Astrocyte (in vitro differentiated cells and primary cell): ENCODE data around the gene RETREG3. TPM values are rescaled to one million over a fixed set of nuclear protein-coding genes. Genes with fewer than 3 reads are reported as not detected.

Experiments
- DNase-seq: peaks from one replicate; pipeline ENCODE4 v3.0.0-alpha.2; 2010; ENCODE audit warnings: low read depth
- FAIRE-seq: peaks from 2 replicates; lab custom pipeline; 2011; peaks lifted over from hg19 to GRCh38; lab: Jason Lieb, UNC
- H2AFZ ChIP-seq: 2 replicates; pipeline ENCODE4 v1.6.0; 2012; ENCODE audit warnings: low read depth, low read length, inconsistent platforms
- H3K27ac ChIP-seq: 2 replicates; pipeline ENCODE4 v1.5.1; 2011; ENCODE audit warnings: low read depth, low read length, inconsistent platforms
- H3K27me3 ChIP-seq: 2 replicates; pipeline ENCODE4 v1.6.0; 2011; ENCODE audit warnings: low read length, inconsistent platforms; ENCODE audit not compliant: insufficient read depth
- H3K36me3 ChIP-seq: 2 replicates; pipeline ENCODE4 v1.5.1; 2011; ENCODE audit warnings: low read length, inconsistent platforms; ENCODE audit not compliant: insufficient read depth
- H3K4me1 ChIP-seq: 2 replicates; pipeline ENCODE4 v1.5.1; 2011; ENCODE audit warnings: low read length, inconsistent platforms; ENCODE audit not compliant: insufficient read depth
- H3K4me2 ChIP-seq: 2 replicates; pipeline ENCODE4 v1.6.0; 2012; ENCODE audit warnings: low read length, inconsistent platforms
- H3K4me3 ChIP-seq: 2 replicates; pipeline ENCODE4 v1.5.1; 2011; ENCODE audit warnings: low read depth, mild to moderate bottlenecking, low read length, inconsistent platforms; ENCODE audit not compliant: insufficient read depth
- H3K79me2 ChIP-seq: 2 replicates; pipeline ENCODE4 v1.6.0; 2012; ENCODE audit warnings: mild to moderate bottlenecking, low read length, inconsistent platforms; ENCODE audit not compliant: insufficient read depth
- H3K9ac ChIP-seq: 2 replicates; pipeline ENCODE4 v1.6.0; 2012; ENCODE audit warnings: mild to moderate bottlenecking, low read length, inconsistent platforms
- H3K9me3 ChIP-seq: 2 replicates; pipeline ENCODE4 v1.5.1; 2012; ENCODE audit warnings: low read depth, mild to moderate bottlenecking, low read length, inconsistent platforms; ENCODE audit not compliant: insufficient read depth
- H4K20me1 ChIP-seq: 2 replicates; pipeline ENCODE4 v1.6.0; 2012; ENCODE audit warnings: low read length, inconsistent platforms; ENCODE audit not compliant: insufficient read depth
- H3K27ac Mint-ChIP-seq: one replicate; pipeline ENCODE4 v1.8.0; 2021; ENCODE audit warnings: mild to moderate bottlenecking, mixed read lengths; ENCODE audit not compliant: unreplicated experiment
- H3K27me3 Mint-ChIP-seq: one replicate; pipeline ENCODE4 v1.8.0; 2021; ENCODE audit warnings: low read depth, mixed read lengths; ENCODE audit not compliant: unreplicated experiment
- H3K36me3 Mint-ChIP-seq: one replicate; pipeline ENCODE4 v1.8.0; 2021; ENCODE audit warnings: low read depth, mixed read lengths; ENCODE audit not compliant: unreplicated experiment
- H3K4me1 Mint-ChIP-seq: one replicate; pipeline ENCODE4 v1.8.0; 2021; ENCODE audit warnings: low read depth, mixed read lengths; ENCODE audit not compliant: unreplicated experiment
- H3K4me3 Mint-ChIP-seq: one replicate; pipeline ENCODE4 v1.8.0; 2021; ENCODE audit warnings: mild to moderate bottlenecking, moderate library complexity, mixed read lengths; ENCODE audit not compliant: unreplicated experiment
- H3K9me3 Mint-ChIP-seq: one replicate; pipeline ENCODE4 v1.8.0; 2021; ENCODE audit warnings: mild to moderate bottlenecking, mixed read lengths; ENCODE audit not compliant: unreplicated experiment
- EZH2 ChIP-seq: IDR thresholded peaks from 2 replicates; pipeline ENCODE4 v1.6.1; 2012; ENCODE audit warnings: mild to moderate bottlenecking, low read length, inconsistent platforms; ENCODE audit not compliant: insufficient read depth
- total RNA-seq: library from RNA; stranded (reverse); gene quantifications from 2 replicates; pipeline ENCODE4 v1.2.1, GENCODE V29; 2021
- TF ChIP-seq, protein P1 (sequence below): IDR thresholded peaks from 2 replicates; pipeline ENCODE4 v1.5.1; 2011; ENCODE audit warnings: low read depth, mild to moderate bottlenecking, inconsistent platforms, low read length, moderate library complexity; ENCODE audit not compliant: insufficient read depth

RETREG3 gene
- total RNA-seq, 1 donor from 2014 or later: 54.3 TPM

DNA sequence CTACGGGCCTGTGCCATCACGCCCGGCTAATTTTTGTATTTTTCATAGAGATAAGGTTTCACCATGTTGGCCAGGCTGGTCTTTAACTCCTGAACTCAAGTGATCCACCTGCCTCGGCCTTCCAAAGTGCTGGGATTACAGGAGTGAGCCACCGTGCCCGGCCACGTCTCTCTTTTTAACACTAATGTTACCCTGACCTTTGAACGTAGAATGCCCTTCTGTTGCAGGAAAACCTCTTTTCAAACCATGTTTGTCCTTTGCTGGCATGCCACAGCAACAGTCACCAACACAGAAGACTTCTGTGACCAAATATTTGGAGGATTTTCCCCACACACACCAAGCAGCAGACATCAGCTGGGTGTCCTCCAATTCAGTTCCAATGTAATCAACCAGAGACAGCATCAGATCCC is 64.3 kb downstream of the RETREG3 start:
- no peak overlapping the region for H3K27ac ChIP-seq
- H3K4me2 ChIP-seq: no peak overlapping the region
- H3K9ac ChIP-seq: no peak overlapping the region
- DNase-seq (no peak), FAIRE-seq (no peak)
- H3K36me3 ChIP-seq: no peaks in the 10 kb centered on the region
- no peaks in the 10 kb centered on the region for H3K9me3 ChIP-seq
- no peaks in the 10 kb centered on the region for H3K79me2 ChIP-seq
- Mint-ChIP-seq H3K9me3 (no peaks in the 10 kb centered on the region), H3K27ac (no peak overlapping the region), H3K4me1 (peaks cover 9% of the 10 kb centered on the region), H3K27me3 (peaks cover 2% of the 10 kb centered on the region), H3K36me3 (peaks cover 10% of the 10 kb centered on the region), H3K4me3 (no peak overlapping the region)
- H3K4me1 ChIP-seq: no peaks in the 10 kb centered on the region
- H2AFZ ChIP-seq: no peak overlapping the region
- H3K4me3 ChIP-seq: no peak overlapping the region
- peaks cover 4% of the 10 kb centered on the region for H4K20me1 ChIP-seq
- TF ChIP-seq, protein P1, sequence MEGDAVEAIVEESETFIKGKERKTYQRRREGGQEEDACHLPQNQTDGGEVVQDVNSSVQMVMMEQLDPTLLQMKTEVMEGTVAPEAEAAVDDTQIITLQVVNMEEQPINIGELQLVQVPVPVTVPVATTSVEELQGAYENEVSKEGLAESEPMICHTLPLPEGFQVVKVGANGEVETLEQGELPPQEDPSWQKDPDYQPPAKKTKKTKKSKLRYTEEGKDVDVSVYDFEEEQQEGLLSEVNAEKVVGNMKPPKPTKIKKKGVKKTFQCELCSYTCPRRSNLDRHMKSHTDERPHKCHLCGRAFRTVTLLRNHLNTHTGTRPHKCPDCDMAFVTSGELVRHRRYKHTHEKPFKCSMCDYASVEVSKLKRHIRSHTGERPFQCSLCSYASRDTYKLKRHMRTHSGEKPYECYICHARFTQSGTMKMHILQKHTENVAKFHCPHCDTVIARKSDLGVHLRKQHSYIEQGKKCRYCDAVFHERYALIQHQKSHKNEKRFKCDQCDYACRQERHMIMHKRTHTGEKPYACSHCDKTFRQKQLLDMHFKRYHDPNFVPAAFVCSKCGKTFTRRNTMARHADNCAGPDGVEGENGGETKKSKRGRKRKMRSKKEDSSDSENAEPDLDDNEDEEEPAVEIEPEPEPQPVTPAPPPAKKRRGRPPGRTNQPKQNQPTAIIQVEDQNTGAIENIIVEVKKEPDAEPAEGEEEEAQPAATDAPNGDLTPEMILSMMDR: no peak
- TF ChIP-seq EZH2: no peak
- H3K27me3 ChIP-seq: no peaks in the 10 kb centered on the region

- Mint-ChIP-seq H3K36me3 (peaks cover 14% of the 10 kb centered on the region), H3K27me3 (peaks cover 2% of the 10 kb centered on the region), H3K9me3 (no peaks in the 10 kb centered on the region), H3K27ac (no peak overlapping the region), H3K4me3 (no peak overlapping the region), H3K4me1 (peaks cover 9% of the 10 kb centered on the region)
- Histone ChIP-seq H3K9me3 (no peaks in the 10 kb centered on the region), H3K36me3 (no peaks in the 10 kb centered on the region), H3K9ac (no peak overlapping the region), H4K20me1 (no peaks in the 10 kb centered on the region), H3K27ac (no peak overlapping the region), H2AFZ (no peak overlapping the region), H3K4me1 (no peaks in the 10 kb centered on the region), H3K4me2 (no peak overlapping the region), H3K4me3 (no peak overlapping the region), H3K79me2 (no peaks in the 10 kb centered on the region), H3K27me3 (no peaks in the 10 kb centered on the region)
- no peak for FAIRE-seq
- no peak for TF ChIP-seq EZH2
- TF ChIP-seq, protein P1: no peak
- DNase-seq: no peak
Measured at GRCh38 chr17:42543190-42544079, 65.7 kb downstream of the RETREG3 start.
